ENCODE data around the gene SMIM38. TPM values are rescaled to one million over a fixed set of nuclear protein-coding genes. Genes with fewer than 3 reads are reported as not detected.
"Not testable (repeated sequence)": the region's sequence is repeated elsewhere in the genome, so short reads cannot be mapped to it uniquely, and the experiment has no call there.

The SMIM38 gene
- total RNA-seq, 3 donors from 2014 or later, result 2.2 TPM; not detected in 2

DNA sequence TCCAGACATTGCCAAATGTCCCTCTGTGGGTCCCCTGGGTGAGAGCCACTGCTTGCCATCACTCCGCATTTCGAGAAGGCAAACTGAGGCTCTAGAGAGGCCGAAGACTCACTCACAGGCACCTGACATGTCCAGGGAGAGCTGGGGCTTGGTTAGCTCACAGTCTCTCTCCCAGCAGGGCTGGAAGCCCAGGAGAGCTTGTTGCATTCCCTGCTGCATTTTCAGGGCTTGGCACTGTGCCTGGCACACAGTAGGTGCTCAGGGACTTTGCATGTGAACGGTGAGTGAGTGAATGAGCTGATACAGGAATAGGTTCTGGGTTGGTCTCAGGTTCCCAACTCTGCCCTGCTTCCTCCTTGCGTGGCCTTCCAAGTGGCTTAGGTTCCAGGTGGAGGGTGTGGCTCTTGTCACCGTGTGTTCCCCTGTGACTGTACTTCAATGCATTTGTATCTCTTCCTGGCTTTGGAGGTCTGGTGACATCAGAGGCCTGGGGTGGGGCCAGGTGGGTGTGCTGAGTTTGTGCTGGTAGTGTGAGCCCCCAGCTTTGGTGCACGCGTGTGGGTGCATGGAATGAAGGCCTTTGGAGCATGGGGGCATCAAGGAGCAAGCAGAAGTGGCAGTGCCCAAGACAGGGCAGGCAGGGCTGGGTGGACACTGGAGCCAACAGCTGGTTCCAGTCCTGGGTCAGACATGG lies 18.4 kb upstream of the SMIM38 start:
- Histone ChIP-seq H3K4me3 (no peak overlapping the region), H3K4me1 (ENCODE audit: low read depth) (no peaks in the 10 kb centered on the region), H3K9me3 (peaks cover 3% of the 10 kb centered on the region), H3K36me3 (ENCODE audit: low read depth) (no peaks in the 10 kb centered on the region)
- ATAC-seq, result peak; percentile 82
- peak in 1 of 3 donors; percentile 29 for DNase-seq
- intact Hi-C loops (cut with DNase I, micrococcal nuclease), result no loop called here
- TF ChIP-seq, protein P1, sequence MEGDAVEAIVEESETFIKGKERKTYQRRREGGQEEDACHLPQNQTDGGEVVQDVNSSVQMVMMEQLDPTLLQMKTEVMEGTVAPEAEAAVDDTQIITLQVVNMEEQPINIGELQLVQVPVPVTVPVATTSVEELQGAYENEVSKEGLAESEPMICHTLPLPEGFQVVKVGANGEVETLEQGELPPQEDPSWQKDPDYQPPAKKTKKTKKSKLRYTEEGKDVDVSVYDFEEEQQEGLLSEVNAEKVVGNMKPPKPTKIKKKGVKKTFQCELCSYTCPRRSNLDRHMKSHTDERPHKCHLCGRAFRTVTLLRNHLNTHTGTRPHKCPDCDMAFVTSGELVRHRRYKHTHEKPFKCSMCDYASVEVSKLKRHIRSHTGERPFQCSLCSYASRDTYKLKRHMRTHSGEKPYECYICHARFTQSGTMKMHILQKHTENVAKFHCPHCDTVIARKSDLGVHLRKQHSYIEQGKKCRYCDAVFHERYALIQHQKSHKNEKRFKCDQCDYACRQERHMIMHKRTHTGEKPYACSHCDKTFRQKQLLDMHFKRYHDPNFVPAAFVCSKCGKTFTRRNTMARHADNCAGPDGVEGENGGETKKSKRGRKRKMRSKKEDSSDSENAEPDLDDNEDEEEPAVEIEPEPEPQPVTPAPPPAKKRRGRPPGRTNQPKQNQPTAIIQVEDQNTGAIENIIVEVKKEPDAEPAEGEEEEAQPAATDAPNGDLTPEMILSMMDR (IDR thresholded peaks at IDR 0.05), result no peak

DNA sequence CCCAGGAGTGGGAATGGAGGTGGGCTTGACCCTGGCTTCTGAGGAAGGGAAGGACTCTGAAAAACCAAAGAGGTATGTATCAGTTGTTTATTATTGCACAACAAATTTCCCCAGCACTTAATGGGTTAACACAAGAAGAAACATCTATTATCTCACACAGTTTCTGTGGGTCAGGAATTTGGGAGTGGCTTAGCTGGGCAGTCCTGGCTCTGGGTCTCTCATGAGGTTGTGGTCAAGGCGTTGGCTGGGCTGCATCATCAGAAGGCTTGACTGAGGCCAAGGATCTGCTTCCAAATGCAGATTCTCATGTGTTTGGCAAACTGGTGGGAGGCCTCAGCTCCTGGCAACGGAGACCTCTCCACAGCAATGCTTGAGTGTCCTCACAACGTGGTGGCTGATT lies 17.5 kb upstream of the SMIM38 start:
- ATAC-seq (no peak), DNase-seq (no peak)
- Histone ChIP-seq H3K36me3 (ENCODE audit: low read depth) (no peaks in the 10 kb centered on the region), H3K4me3 (no peak overlapping the region), H3K4me1 (ENCODE audit: low read depth) (no peaks in the 10 kb centered on the region), H3K9me3 (no peaks in the 10 kb centered on the region)
- TF ChIP-seq, protein P1 (IDR thresholded peaks at IDR 0.05), result no peak
- intact Hi-C loops (cut with DNase I, micrococcal nuclease), result no loop called here

DNA sequence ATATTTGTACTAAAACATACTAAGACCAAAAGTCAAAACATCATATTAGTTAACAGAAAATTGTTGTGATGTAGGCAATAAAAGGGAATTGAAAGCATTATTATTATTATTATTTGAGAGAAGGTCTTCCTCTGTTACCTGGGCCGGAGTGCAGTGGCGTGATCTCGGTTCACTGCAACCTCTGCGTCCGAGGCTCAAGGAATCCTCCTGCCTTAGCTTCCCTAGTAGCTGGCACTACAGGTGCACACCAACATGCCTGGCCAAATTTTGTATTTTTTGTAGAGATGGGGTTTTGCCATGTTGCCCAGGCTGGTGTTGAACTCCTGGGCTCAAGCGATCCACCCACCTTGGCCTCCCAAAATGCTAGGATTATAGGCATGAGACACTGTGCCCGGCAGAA lies 15.6 kb upstream of the SMIM38 start:
- H3K4me3 ChIP-seq; H3K9me3 ChIP-seq; H3K4me1 ChIP-seq (ENCODE audit: low read depth); intact Hi-C loops (cut with DNase I, micrococcal nuclease); H3K36me3 ChIP-seq (ENCODE audit: low read depth); ATAC-seq: not testable (repeated sequence)
- DNase-seq, result peak in 1 of 3 donors; percentile 3

DNA sequence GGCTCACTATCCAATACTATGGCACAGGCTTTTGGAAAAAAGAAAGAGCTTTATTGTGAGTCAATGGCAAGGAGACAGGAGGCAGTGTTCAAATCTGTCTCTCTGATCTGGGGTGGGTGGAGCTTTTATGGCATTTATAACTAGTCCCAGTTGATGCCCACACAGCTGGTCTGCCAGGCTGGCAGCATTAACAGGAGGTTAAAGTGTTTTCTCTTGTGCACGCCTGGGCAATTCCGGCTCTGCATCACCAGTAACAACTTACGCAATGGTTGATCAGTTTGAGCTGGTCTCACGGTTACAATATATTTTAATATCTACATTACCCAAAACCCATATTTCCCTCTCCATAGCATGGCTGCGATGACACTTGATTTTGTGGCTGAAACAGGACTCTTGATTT lies 15.1 kb upstream of the SMIM38 start:
- TF ChIP-seq, protein P1 (IDR thresholded peaks at IDR 0.05), result no peak
- peak in 2 of 3 donors; percentile 19 to 34 for DNase-seq
- intact Hi-C loops (cut with DNase I, micrococcal nuclease), result no loop called here
- H3K4me3 ChIP-seq, result no peak overlapping the region
- no peaks in the 10 kb centered on the region for H3K9me3 ChIP-seq
- H3K36me3 ChIP-seq (ENCODE audit: low read depth), result no peaks in the 10 kb centered on the region
- no peaks in the 10 kb centered on the region for H3K4me1 ChIP-seq (ENCODE audit: low read depth)
- peak; percentile 72 for ATAC-seq

DNA sequence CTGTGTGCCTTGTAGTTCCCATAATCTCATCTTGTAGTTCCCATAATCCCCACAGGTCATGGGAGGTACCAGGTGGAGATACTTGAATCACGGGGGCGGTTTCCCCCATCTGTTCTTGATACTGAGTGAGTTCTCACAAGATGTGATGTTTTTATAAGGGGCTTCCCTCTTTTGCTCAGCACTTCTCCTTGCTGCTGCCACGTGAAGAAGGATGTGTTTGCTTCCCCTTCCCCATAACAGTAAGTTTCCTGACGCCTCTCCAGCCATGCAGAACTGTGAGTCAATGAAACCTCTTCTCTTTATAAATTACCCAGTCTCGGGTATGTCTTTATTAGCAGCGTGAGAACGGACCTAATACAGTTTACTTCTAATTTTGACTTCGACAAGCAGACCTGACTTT lies 14.0 kb upstream of the SMIM38 start:
- ATAC-seq (no peak), DNase-seq (no peak)
- intact Hi-C loops (cut with DNase I, micrococcal nuclease), result no loop called here
- Histone ChIP-seq H3K9me3 (no peaks in the 10 kb centered on the region), H3K4me1 (ENCODE audit: low read depth) (no peaks in the 10 kb centered on the region), H3K36me3 (ENCODE audit: low read depth) (no peaks in the 10 kb centered on the region), H3K4me3 (no peak overlapping the region)
- TF ChIP-seq, protein P1 (IDR thresholded peaks at IDR 0.05), result no peak

DNA sequence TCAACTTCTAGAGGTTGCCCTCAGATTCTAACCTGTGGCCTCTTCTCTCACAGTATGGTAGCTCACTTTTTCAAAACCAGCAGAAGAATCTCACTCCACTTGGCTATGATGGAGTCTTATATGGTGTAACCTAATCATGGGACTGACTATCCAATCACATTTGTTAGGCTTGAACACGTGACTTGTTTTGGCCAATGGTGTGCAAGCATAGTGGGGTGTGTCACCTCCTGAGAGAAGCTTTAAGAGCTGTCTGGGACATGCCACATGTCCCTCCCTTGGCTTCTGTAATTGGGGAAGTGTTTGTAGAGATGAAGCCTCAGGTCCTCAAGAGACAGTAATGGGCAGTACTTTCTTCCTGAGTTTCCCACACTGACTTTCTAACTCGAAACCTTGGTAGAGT lies 12.8 kb upstream of the SMIM38 start:
- H3K9me3 ChIP-seq, result no peaks in the 10 kb centered on the region
- TF ChIP-seq, protein P1 (IDR thresholded peaks at IDR 0.05), result no peak
- no peaks in the 10 kb centered on the region for H3K36me3 ChIP-seq (ENCODE audit: low read depth)
- DNase-seq, result no peak
- intact Hi-C loops (cut with DNase I, micrococcal nuclease), result no loop called here
- no peak for ATAC-seq
- no peak overlapping the region for H3K4me3 ChIP-seq
- H3K4me1 ChIP-seq (ENCODE audit: low read depth), result no peaks in the 10 kb centered on the region

All from mucosa of descending colon (tissue), 3 donors.